Astrocyte of the cerebellum (primary cell): Measurements from ENCODE around the gene RILP.

Experiments
- DNase-seq: peaks from one replicate; pipeline ENCODE4 v3.0.0-alpha.2; 2011; ENCODE audit warnings: low read depth
- H3K4me3 ChIP-seq: 2 replicates; pipeline ENCODE4 v1.5.1; 2011; ENCODE audit warnings: mild to moderate bottlenecking, low read depth, low read length, moderate library complexity
- in situ Hi-C: cut with HindIII; loops from 2 replicates; pipeline ENCODE4 v1.10.0; 2017; ENCODE audit warnings: low sequenced_read_pairs
- TF ChIP-seq, protein P1 (sequence below): IDR thresholded peaks from 2 replicates; pipeline ENCODE4 v1.5.1; 2012; ENCODE audit warnings: low read length, low read depth, moderate library complexity, mild to moderate bottlenecking; ENCODE audit errors: missing control alignments

RILP gene

DNA sequence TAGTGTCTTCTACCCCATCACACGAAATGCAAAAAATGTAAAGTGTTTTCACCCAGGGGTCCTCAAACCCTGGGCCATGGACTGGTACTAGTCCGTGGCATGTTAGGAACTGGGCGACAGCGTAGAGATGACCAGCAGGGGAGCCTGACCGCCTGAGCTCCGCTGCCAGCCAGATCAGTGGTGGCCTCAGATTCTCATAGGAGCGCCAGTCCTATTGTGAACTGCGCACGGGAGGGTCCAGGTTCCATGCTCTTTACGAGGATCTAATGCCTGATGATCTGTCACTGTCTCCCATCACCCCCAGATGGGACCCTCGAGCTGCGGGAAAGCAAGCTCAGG is 8.6 kb downstream of the RILP start:
- in situ Hi-C loops, result no loop called here
- no peak for DNase-seq
- TF ChIP-seq, protein P1, sequence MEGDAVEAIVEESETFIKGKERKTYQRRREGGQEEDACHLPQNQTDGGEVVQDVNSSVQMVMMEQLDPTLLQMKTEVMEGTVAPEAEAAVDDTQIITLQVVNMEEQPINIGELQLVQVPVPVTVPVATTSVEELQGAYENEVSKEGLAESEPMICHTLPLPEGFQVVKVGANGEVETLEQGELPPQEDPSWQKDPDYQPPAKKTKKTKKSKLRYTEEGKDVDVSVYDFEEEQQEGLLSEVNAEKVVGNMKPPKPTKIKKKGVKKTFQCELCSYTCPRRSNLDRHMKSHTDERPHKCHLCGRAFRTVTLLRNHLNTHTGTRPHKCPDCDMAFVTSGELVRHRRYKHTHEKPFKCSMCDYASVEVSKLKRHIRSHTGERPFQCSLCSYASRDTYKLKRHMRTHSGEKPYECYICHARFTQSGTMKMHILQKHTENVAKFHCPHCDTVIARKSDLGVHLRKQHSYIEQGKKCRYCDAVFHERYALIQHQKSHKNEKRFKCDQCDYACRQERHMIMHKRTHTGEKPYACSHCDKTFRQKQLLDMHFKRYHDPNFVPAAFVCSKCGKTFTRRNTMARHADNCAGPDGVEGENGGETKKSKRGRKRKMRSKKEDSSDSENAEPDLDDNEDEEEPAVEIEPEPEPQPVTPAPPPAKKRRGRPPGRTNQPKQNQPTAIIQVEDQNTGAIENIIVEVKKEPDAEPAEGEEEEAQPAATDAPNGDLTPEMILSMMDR, result no peak
- no peak overlapping the region for H3K4me3 ChIP-seq

DNA sequence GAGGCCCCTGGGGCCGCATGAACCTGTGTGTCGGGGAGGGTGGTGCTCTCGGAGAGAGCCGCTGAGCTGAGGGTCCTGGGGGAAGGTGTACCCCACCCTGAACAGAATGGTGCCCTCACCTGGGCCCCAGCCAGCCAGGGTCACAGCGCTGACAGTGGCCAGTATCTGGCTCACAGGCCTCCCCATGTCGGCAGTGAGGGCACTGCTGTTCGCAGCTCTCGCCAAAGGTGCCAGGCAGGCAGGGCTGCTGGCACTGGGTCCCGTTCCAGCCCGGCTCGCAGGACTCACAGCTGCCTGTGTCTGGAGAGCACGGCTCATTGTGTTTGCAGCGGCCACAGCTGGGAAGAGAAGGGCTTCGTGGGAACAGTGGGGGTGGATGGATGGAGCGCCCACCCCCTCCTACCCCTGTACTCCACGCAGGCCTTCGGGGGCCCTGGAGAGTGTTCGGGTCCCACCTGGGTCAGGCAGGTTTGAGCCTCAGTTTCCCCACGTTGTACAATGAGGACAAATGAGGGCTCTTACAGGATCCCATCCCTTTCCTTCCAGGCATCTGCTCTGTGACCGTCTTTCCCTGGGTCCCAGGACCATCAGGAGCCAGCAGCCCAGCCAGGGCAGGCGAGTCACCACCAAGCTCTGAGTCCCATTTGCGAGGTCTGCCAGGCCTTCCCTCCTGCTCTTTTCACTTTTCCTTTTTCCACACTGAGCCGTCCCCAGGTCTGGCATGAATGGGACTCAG is 9.2 kb downstream of the RILP start:
- no peak for DNase-seq
- no peak overlapping the region for H3K4me3 ChIP-seq
- in situ Hi-C loops, result no loop called here
- TF ChIP-seq, protein P1, result no peak

DNA sequence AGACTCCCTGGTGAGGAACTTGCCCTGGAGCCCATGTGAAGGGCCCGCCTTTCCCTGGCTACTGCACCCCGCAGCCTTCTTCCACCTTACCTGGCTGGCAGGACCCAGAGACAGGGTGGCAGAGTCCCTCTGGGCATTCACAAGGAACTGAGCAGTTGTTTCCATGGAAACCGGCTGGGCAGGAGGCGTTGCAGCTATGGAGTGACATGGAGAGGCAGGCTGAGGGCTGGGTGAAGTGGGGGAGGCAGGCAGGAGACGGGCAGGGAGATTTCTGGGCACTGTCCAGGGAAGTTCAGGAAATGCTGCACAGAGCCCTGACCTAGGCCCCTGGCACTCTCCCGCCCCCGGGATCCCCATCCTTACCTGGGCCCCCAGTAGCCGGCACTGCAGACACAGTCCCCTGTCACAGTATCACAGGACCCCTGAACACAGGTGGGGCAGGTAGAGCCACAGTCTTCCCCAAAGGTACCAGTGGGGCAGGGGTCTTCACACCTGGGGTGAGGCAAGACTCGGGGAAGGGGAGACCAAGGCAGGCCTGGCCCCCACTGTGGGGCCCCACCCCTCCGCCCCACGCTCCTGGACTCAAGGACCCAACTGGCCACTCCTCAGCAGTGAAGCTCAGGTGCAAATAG is 10.0 kb downstream of the RILP start:
- in situ Hi-C loops, result no loop called here
- TF ChIP-seq, protein P1, result no peak
- DNase-seq, result no peak
- no peak overlapping the region for H3K4me3 ChIP-seq

DNA sequence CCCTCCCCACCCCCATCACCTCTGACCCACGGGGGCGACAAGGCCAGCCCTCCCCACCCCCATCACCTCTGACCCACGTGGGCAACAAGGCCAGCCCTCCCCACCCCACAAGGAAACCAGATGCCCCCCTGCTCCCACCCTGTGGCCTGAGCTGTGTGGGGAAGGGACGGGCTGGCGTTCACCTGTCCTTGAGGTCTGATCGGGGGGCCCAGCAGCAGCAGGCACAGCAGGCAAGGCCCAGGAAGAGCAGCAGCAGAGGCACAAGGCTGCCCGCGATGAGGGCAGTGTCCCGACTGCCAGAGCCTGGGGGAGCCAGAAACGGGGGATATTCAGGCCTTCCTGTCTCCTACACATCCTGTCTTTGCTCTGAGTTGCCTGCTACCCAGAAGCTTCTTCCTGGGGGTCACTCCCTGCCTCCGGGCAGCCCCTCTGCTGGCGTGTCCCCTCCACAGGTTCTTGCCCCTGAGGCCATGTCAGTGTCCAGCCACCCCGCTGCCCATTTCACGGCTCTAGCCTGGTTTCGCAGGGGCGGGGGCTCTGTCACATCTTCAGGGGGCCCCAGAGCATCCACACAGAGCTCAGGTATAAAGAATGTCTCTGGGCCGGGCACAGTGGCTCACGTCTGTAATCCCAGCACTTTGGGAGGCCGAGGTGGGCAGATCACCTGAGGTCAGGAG is 10.9 kb downstream of the RILP start:
- H3K4me3 ChIP-seq, result no peak overlapping the region
- TF ChIP-seq, protein P1, result no peak
- no peak for DNase-seq
- in situ Hi-C loops, result no loop called here

DNA sequence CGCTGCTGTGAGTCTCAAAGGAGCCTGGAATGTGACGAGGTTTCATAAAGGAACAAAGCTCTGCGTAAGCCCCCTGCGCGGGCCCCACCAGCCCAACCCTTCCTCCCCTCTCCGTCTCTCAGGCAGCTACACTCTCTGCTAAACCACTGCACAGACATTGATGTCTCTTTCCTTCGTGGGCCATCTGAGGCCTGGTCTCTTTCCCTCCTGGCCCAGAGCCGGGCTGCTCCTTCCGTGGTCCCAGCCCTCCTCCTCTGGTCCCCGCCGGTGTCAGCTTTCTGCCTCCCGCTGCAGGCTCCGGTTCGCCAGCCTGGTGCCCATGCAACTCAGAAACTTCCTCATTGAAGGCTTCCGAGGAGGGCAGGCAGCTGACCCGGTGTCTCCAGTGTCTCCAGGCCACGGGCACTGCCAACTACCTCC is 11.5 kb downstream of the RILP start:
- no peak overlapping the region for H3K4me3 ChIP-seq
- no peak for DNase-seq
- TF ChIP-seq, protein P1, result no peak
- in situ Hi-C loops, result no loop called here

DNA sequence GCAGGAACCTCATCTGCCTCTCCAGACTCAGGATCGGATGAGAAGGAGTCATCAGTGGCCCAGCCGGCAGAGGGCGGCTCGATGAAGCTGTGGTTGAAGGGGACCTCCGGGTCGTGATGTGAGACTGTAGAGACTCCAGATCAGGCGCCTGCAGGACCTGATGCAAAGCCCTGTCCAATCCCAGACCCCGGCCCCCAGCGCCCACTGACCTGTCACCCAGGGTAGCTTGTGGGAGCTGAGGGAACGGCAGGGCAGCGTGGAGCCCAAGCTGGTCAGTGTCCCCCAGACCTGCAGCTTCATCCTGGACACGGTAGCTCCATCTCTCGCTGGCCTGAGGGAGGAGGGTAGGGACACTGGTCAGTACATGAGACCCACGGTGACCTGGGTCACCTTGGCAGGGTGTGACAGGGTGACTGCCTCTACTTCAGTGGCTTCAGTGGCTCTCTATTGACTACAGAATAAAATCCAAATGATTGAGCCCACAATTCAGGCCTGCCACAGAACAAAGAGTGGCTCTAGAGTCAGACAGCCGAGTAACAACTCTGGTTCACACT is 12.9 kb downstream of the RILP start:
- in situ Hi-C loops, result no loop called here
- no peak for DNase-seq
- TF ChIP-seq, protein P1, result no peak
- H3K4me3 ChIP-seq, result no peak overlapping the region
